Measurements from ENCODE around the gene CADM1.

The CADM1 gene

GRCh38 chr11:115453693-115454490 is 50.3 kb downstream of the CADM1 start:
- Histone ChIP-seq H3K27me3 (ENCODE audit: insufficient read depth, poor library complexity, severe bottlenecking) (no peaks in the 10 kb centered on the region), H3K4me1 (ENCODE audit: insufficient read depth, poor library complexity, severe bottlenecking) (no peaks in the 10 kb centered on the region), H3K27ac (ENCODE audit: poor library complexity, severe bottlenecking) (no peak overlapping the region), H3K36me3 (ENCODE audit: low read depth) (no peaks in the 10 kb centered on the region), H3K4me3 (ENCODE audit: severe bottlenecking) (no peak overlapping the region), H3K9me3 (ENCODE audit: severe bottlenecking) (peaks cover 3% of the 10 kb centered on the region)
- TF ChIP-seq, protein P1, sequence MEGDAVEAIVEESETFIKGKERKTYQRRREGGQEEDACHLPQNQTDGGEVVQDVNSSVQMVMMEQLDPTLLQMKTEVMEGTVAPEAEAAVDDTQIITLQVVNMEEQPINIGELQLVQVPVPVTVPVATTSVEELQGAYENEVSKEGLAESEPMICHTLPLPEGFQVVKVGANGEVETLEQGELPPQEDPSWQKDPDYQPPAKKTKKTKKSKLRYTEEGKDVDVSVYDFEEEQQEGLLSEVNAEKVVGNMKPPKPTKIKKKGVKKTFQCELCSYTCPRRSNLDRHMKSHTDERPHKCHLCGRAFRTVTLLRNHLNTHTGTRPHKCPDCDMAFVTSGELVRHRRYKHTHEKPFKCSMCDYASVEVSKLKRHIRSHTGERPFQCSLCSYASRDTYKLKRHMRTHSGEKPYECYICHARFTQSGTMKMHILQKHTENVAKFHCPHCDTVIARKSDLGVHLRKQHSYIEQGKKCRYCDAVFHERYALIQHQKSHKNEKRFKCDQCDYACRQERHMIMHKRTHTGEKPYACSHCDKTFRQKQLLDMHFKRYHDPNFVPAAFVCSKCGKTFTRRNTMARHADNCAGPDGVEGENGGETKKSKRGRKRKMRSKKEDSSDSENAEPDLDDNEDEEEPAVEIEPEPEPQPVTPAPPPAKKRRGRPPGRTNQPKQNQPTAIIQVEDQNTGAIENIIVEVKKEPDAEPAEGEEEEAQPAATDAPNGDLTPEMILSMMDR (IDR thresholded peaks at IDR 0.05; ENCODE audit: poor library complexity, severe bottlenecking) = no peak
- no peak for ATAC-seq (ENCODE audit: low read depth)
- no peak for DNase-seq (ENCODE audit: low spot score)

- TF ChIP-seq, protein P1 (IDR thresholded peaks at IDR 0.05; ENCODE audit: poor library complexity, severe bottlenecking) = no peak
- Histone ChIP-seq H3K27ac (ENCODE audit: poor library complexity, severe bottlenecking) (no peak overlapping the region), H3K27me3 (ENCODE audit: insufficient read depth, poor library complexity, severe bottlenecking) (no peaks in the 10 kb centered on the region), H3K4me1 (ENCODE audit: insufficient read depth, poor library complexity, severe bottlenecking) (no peaks in the 10 kb centered on the region), H3K9me3 (ENCODE audit: severe bottlenecking) (peaks cover 6% of the 10 kb centered on the region), H3K36me3 (ENCODE audit: low read depth) (no peaks in the 10 kb centered on the region), H3K4me3 (ENCODE audit: severe bottlenecking) (no peak overlapping the region)
- DNase-seq (ENCODE audit: low spot score) (no peak), ATAC-seq (ENCODE audit: low read depth) (no peak)
Observed at GRCh38 chr11:115452241-115452640, 52.0 kb downstream of the CADM1 start.

GRCh38 chr11:115450519-115450918 is 53.7 kb downstream of the CADM1 start:
- no peak for ATAC-seq (ENCODE audit: low read depth)
- Histone ChIP-seq H3K27me3 (ENCODE audit: insufficient read depth, poor library complexity, severe bottlenecking) (no peaks in the 10 kb centered on the region), H3K36me3 (ENCODE audit: low read depth) (no peaks in the 10 kb centered on the region), H3K27ac (ENCODE audit: poor library complexity, severe bottlenecking) (no peak overlapping the region), H3K4me3 (ENCODE audit: severe bottlenecking) (no peak overlapping the region), H3K9me3 (ENCODE audit: severe bottlenecking) (peaks cover 8% of the 10 kb centered on the region), H3K4me1 (ENCODE audit: insufficient read depth, poor library complexity, severe bottlenecking) (no peaks in the 10 kb centered on the region)
- TF ChIP-seq, protein P1 (IDR thresholded peaks at IDR 0.05; ENCODE audit: poor library complexity, severe bottlenecking) = no peak
- DNase-seq (ENCODE audit: low spot score) = no peak

DNA sequence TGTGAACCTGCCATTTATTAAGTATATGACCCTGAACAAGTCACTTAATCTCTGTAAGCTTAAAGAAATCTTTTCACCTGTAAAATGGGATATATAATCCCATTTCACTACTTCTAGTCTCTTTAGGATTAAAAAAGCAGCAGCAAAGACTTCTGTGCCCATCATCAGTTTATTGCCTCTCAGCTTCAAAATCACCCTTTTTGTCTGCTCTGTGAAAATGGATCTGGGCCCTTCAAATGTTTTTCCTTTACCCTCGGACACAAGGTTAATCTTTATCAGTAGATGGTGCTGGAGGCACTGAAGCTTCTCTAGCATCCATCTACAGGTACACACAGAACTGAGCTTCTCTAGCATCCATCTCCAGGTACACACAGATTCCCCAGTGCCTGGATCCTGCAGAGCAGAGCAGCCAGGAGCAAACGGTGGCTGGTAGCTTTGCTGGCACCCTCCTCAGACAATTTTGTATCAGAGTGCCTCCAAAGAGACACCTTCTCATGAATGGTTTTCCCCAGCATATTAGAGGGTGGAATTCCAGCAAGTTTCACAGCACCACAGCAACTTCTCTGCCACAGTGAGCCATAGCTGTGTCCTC is 56.8 kb downstream of the CADM1 start:
- ATAC-seq (ENCODE audit: low read depth) = no peak
- peaks cover 8% of the 10 kb centered on the region for H3K9me3 ChIP-seq (ENCODE audit: severe bottlenecking)
- TF ChIP-seq, protein P1 (IDR thresholded peaks at IDR 0.05; ENCODE audit: poor library complexity, severe bottlenecking) = no peak

DNA sequence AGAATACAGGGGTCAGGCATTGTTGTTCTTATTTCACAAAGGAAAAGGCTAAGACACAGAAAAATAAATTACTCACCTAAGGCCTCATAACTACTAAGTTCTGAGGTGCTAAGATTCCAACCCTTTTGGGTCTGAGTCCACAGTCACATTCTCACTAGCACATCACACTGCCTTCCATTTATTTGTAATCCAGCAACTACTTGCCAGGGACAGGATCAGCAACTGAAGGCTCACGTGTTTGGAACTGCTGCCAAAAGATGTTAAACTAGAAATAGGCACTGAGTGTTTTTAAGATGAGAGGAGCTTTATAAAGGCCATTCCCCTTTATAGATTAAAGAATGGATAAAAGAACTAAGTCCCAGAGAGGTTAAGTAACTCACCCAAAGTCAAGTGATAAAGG is 58.0 kb downstream of the CADM1 start:
- ATAC-seq (ENCODE audit: low read depth) (no peak), DNase-seq (ENCODE audit: low spot score) (no peak)
- TF ChIP-seq, protein P1 (IDR thresholded peaks at IDR 0.05; ENCODE audit: poor library complexity, severe bottlenecking) = no peak
- no peaks in the 10 kb centered on the region for H3K36me3 ChIP-seq (ENCODE audit: low read depth)
- H3K9me3 ChIP-seq (ENCODE audit: severe bottlenecking) = peaks cover 8% of the 10 kb centered on the region
- no peak overlapping the region for H3K4me3 ChIP-seq (ENCODE audit: severe bottlenecking)
- H3K27ac ChIP-seq (ENCODE audit: poor library complexity, severe bottlenecking) = no peak overlapping the region
- H3K27me3 ChIP-seq (ENCODE audit: insufficient read depth, poor library complexity, severe bottlenecking) = no peaks in the 10 kb centered on the region
- H3K4me1 ChIP-seq (ENCODE audit: insufficient read depth, poor library complexity, severe bottlenecking) = no peaks in the 10 kb centered on the region

More for the DNA sequence above, 56.8 kb downstream of the CADM1 start:
- Histone ChIP-seq H3K27ac (ENCODE audit: poor library complexity, severe bottlenecking) (no peak overlapping the region), H3K36me3 (ENCODE audit: low read depth) (no peaks in the 10 kb centered on the region), H3K4me3 (ENCODE audit: severe bottlenecking) (no peak overlapping the region), H3K4me1 (ENCODE audit: insufficient read depth, poor library complexity, severe bottlenecking) (no peaks in the 10 kb centered on the region), H3K27me3 (ENCODE audit: insufficient read depth, poor library complexity, severe bottlenecking) (no peaks in the 10 kb centered on the region)
- no peak for DNase-seq (ENCODE audit: low spot score)

Data from RWPE2 (cell line).